Stimulated activated CD8-positive, alpha-beta memory T cell treated with anti-CD3 and anti-CD28 coated beads, Interleukin-15, amount 100 ng/mL, for 4 hours (primary cell): ENCODE results near the gene MLXIP.
A peak's percentile ranks its signal among the peaks of the same experiment; 100 is the strongest.
"Not testable (repeated sequence)": the region's sequence is repeated elsewhere in the genome, so short reads cannot be mapped to it uniquely, and the experiment has no call there.

ENCODE experiments used
- DNase-seq, 2 donors: peaks; one replicate each; pipeline ENCODE4 v3.0.0-alpha.2; 2020; ENCODE audit warnings: low read depth in 2 of 2

Gene MLXIP

DNA sequence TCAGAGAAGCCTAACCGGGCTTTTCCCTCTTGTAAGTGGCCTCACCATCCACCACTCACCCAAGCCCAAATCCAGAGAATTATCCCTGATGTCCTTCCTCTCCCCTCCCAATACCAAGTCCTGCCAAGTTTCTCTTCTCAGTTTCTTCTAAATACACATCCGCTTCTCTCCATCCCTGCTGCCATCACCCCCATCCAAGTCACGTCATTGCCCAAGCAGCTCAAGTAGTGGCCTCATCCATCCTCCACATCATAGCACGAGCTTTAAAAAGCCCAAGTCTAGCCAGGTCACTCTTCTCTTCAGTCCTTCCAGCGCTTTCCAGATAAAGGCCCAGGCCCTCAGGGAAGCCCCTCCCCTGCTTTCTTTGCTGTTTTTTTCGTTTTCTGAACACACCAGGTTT lies 70.1 kb downstream of the MLXIP start:
- no peak for DNase-seq

DNA sequence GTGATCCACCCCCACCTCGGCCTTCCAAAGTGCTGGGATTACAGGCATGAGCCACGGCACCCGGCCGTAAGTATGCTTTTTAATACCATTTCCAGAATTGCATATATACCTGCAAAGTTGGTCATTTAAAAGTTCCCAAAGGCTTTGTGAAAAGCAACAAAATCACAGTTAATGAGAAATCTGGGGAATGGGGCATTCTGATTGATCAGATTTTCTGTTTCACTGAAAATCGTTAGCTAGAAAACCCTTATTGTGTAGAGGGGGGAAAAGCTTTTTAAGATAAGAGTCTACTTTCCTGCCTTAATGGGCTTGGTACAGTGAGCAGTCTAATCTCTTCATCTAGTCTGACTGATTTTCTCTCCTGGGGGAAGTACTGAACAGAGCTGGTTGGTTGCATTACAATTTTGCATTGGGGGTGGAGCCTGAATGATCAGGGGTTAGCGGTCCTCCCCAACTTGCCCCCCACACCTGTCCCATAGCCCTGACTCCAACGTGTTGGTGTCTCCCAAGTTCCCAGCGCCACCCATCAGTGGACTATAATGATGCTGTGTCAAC lies 71.6 kb downstream of the MLXIP start:
- DNase-seq, result no peak

- no peak for DNase-seq
Measured at GRCh38 chr12:122152754-122153153, 74.2 kb downstream of the MLXIP start.

DNA sequence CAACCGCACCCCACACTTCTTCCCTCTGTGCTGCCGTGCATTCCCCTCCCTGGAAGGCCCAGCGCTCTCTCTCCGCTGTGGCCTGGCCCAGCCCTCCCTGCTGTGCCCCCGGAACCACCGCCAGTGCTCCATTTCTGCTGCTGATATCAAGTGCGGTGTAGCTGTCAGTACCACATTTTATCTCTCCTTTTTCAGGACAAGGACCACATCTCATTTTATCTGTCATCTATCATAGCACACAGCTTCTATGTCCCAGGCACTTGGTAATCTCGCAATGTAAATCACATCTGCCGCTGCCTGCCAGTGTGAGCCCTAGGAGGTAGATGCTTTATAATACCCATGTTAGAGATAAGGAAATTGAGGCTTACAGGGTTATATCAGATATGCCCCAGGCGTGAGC lies 77.1 kb downstream of the MLXIP start:
- no peak for DNase-seq

GRCh38 chr12:122158700-122159285 lies 80.2 kb downstream of the MLXIP start:
- DNase-seq, result no peak

DNA sequence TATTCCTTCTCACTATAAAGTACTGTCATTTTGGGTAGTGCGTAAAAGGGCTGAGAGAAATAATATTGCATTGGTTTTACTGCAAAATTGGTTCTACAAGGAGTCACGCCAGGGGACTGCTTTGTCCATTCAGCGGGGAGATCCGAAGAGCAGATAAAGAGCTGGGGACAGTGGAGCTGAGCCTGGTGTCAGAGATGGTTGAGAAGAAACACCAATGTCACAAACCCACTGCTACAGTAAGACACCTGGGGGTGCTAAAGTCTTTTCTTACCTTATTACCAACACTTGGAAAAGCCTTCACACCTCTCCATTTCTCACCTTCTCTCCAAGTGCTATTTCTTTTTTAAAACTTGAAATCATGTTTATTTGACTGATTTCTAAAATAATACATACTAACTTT lies 81.3 kb downstream of the MLXIP start:
- no peak for DNase-seq

DNA sequence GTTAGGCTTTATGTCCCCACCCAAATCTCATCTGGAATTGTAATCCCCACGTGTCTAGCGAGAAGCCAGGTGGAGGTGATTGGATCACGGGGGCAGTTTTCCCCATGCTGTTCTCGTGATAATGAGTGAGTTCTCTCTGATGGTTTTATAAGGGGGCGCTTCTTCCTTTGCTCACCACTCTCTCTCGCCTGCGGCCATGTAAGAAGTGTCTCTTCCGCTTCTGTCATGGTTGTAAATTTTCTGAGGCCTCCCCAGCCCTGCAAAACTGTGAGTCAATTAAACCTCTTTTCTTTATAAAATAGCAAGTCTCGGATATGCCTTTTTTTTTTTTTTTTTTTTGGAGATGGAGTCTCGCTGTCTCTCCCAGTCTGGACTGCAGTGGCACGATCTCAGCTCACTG lies 82.2 kb downstream of the MLXIP start:
- no peak for DNase-seq

GRCh38 chr12:122161682-122162081 lies 83.1 kb downstream of the MLXIP start:
- peak in 1 of 2 donors; percentile 7 for DNase-seq

DNA sequence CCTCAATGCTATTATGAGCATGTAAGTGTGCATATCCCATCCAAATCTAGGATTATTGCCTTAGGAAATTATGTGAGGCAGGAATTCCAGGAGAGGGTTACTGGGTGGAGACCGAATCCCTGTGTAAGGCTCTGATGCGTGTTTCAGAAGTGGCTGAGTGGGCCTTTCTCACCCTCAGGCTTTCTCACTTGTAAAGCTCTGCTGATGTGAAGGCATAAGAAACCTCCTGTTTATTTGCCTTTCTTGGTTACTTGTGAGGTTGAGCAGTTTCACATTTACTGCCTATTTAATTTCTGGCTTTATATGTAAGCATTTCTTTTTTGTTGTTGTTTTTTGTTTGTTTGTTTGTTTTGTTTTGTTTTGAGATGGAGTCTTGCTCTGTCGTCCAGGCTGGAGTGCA lies 84.4 kb downstream of the MLXIP start:
- DNase-seq, result no peak

GRCh38 chr12:122166422-122167349 lies 88.1 kb downstream of the MLXIP start:
- no peak for DNase-seq

DNA sequence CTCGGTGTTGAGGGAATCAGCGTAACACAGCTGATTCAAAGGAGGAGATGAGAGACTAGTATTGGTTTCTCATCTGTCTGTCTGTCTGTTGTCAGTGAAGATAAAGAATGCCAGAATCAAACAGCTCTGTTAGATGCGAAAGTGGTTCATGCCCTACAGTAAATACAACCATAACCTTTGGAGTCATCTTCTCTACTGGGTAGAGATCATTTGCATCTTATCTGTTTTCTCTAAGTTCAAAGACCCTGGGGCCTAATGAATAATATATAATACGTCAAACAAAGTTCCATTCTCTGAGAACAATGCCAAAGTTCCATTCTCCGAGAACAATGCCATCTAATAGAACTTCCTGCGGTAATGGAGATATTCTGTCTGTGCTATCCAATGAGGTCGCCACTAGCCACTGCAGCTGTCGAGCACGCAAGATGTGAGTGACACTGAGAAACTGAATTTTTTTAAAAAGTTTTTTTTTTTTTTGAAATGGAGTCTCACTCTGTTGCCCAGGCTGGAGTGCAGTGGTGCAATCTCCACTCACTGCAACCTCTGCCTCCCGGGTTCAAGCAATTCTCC lies 88.9 kb downstream of the MLXIP start:
- no peak for DNase-seq

GRCh38 chr12:122168492-122168891 lies 89.9 kb downstream of the MLXIP start:
- no peak for DNase-seq

GRCh38 chr12:122171399-122171798 lies 92.8 kb downstream of the MLXIP start:
- DNase-seq, result no peak

- DNase-seq, result no peak
Measured at GRCh38 chr12:122172262-122172939, 93.8 kb downstream of the MLXIP start.

DNA sequence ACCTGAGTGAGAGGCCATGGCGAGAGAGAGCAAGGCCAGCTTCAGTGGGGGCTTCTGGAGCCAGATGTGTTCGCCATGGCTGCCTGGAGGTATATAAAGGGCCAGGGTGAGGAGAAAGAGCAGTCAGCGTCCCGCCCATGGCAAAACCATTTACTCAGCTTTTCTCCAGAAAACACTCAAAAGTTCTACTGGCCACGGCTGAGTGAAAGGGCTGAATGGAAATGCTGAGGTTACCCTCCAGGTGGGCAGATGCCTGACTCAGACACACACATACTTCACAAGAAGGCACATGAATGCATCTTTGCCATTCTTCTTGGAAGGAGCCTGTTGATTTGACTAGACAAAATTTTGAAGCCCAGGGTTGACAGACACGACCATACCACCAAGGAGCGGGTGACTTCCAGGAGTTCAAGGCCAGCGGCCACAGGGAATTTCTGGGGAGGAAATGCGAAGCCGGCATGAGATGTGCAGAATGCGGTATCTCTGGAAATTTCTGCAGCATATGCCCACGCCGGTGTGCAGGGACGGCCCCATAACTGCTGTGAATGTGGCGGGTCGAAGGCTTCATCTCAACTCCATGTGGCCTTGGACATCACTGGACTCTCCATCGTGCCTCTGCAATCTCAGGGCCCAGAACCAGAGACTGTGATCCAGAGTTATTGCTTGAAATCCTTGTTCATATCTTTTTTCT lies 95.7 kb downstream of the MLXIP start, which contains the start of gene IL31:
Gene IL31, minus strand, starts transcription at position 67 of the 691 bp plus-strand sequence. Its CDS starts 49 bp downstream, at position 18.
- DNase-seq, result no peak

DNA sequence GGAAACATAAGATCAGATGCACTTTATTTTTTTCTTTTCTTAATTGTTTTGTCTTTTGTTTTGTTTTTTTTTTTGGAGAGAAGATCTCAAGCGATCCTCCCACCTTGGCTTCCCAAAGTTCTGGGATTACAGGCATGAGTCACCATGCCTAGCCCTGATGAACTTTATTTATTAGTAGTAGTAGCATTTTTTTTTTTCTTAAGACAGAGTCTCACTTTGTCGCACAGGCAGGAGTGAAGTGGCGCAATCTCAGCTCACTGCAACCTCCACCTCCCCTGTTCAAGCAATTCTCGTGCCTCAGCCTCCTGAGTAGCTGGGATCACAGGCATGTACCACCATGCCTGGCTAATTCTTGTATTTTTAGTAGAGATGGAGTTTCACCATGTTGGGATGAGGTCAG lies 97.9 kb downstream of the MLXIP start:
- not testable (repeated sequence) for DNase-seq

DNA sequence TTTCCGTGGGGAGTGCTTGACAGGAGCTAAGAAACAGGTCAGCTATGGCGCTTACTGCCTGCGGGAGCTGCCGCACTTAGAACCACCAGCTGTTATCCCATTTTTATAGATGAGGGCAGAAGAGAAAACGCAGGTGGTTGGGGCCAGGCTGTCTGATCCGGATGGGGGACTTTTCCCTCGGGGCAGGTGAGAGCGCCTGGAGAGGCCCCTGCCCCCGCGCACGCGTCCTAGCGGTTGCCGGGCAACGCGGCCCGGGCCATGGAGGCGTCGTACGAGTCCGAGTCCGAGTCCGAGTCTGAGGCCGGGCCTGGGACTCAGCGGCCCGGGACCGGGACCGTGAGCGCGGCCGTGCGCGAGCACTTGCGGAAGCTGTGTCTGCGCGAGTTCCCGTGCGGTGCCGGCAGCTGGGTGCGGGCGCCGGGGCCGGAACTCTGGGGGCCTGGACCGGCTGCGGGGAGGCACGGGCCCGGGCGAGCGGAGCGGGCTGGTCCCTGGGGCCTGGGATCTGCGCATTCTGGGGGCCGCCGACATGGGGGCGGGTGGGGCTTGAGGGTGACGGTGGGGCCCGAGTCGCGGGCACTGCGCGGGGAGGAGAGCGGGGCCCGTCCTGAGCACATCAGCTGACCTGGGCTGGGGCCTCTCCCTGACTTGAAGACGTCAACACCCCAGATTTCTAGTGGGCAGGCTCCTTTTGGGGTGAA lies 104.5 kb downstream of the MLXIP start, which contains the start of gene LRRC43:
Gene LRRC43, plus strand, starts transcription at position 237 of the 701 bp plus-strand sequence. Its CDS starts 22 bp downstream, at position 259.
- DNase-seq, result no peak

DNA sequence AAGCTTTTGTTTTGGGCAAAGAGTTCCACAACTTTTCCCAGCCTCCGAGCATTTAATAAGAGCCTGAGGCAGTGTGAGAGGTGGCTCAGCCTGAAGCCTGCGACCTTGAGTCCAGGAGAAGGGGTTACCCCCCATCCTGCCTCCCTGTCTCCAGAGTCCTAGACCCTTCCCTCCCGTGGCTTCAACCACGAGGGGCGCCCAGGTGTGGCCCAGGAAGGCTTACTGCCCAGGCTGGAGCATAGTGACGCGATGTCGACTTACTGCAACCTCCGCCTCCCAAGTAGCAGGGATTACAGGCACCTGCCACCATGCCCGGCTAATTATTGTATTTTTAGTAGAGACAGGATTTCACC lies 105.0 kb downstream of the MLXIP start:
- no peak for DNase-seq

DNA sequence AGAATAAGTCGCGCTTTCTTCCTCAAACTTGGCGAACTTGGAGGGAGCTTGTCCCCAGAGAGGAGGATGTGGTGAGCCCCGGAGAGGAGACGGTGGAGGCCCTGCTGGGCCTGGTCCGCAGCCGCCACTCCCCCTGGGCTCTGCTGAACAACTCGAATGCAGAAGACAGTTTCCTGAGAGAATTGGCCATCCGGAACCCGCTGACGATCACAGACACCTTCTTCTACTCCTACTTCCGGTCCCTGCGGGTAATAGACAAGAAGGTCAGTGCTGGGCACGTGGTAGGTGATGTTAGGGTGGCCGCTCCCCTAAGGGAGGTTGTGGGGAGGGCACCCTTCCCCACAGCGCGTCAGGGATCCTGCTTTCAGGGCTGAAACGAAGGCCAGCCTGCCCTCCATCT lies 106.0 kb downstream of the MLXIP start:
- DNase-seq, result no peak

DNA sequence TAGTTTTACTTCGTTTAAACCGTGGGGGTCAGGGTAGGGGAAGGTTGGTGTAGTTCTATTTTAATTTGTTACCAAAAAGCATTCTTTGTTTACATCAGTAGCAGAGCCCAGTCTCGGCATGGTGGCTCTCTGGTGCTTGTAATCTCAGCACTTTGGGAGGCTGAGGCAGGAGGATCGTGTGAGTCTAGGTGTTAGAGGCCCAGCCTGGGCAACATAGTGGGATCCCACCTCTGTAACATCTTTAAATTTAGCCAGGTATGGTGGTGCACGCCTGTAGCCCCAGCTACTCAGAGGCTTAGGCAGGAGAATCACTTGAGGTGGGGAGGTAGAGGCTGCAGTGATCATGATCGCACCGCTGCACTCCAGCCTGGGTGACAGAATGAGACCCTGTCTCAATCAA lies 106.5 kb downstream of the MLXIP start:
- no peak for DNase-seq
